ENCODE data around the gene NCKAP1.
"Not testable (repeated sequence)": the region's sequence is repeated elsewhere in the genome, so short reads cannot be mapped to it uniquely, and the experiment has no call there.

NCKAP1 gene

DNA sequence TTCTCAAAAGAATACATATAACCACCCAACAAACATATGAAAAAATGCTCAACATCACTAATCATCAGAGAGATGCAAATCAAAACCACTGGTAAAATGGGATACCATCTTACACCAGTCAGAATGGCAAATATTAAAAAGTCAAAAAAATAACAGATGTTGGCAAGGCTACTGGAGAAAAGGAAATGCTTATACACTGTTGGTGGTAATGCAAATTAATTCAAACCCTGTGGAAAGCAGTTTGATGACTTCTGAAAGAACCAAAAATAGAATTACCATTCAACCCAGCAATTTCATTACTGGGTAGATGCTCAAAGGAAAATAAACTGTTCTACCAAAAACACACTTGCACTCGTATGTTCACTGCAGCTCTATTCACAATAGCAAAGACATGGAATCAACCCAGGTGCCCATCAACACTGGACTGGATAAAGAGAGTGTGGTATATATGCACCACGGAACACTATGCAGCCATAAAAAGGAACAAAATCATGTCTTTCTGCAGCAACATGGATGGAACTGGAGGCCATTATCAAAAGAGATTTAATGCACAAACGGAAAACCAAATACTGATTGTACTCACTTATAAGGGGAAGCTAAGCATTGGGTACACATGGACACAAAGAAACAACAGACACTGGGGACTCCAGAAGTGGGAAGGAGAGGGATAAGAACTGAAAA, 38.8 kb downstream of the NCKAP1 start:
- DNase-seq: no peak

DNA sequence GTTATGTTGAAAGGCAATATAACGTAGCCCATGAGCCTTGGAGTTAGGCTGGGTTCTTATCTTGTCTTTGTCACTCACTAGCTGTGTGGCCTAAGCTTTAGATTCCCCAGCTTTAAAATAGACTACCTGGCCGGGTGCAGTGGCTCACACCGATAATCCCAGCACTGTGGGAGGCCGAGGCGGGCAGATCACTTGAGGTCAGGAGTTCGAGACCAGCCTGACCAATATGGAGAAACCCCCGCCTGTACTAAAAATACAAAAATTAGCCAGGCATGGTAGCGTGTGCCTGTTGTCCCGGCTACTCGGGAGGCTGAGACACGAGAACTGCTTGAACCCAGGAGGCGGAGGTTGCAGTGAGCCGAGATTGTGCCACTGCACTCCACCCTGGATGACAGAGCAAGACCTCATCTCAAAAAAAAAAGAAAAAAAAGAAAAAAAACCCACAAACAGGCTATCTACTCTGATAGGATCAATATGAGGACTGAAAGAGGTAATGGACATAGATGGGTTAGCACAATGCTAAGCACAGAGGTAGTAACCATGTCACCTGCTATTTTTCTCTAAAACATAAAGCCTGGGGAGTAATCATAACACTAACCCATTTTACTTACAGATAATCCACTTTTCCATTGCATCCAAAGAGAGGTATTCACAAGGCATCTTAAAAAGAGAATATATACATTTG, 43.9 kb downstream of the NCKAP1 start:
- DNase-seq: no peak

DNA sequence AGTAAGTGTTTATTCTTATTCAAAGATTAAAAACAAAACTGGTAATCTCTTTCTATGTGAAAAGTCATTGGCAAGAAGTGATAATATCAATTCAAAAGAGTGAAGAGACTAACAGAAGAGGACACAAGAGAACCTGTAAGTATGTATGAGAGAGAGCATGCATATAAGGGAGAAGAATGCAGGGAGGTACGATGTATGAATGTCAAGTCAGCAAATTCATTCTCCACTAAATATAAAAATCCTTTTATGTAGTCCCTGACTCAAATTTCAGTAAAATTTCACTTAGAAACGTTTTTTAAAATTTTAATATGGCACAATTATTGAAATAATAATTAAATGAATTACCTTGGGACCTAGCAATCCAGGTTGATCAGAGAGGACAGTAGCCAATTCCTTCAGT, 55.3 kb downstream of the NCKAP1 start:
- DNase-seq: no peak

DNA sequence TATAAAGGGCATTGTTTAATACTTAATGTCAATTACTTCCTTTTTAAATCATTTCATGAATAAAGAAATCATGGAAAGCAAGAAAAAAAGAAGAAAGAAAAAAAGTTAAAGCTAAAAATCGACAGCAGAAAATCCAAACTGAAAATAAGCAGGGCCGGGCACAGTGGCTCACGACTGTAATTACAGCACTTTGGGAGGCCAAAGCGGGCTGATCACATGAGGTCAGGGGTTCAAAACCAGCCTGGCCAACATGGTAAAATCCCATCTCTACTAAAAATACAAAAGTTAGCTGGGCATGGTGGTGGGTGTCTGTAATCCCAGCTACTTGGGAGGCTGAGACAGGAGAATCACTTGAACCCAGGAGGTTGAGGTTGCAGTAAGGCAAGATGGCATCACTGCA, 56.8 kb downstream of the NCKAP1 start:
- DNase-seq: not testable (repeated sequence)

DNA sequence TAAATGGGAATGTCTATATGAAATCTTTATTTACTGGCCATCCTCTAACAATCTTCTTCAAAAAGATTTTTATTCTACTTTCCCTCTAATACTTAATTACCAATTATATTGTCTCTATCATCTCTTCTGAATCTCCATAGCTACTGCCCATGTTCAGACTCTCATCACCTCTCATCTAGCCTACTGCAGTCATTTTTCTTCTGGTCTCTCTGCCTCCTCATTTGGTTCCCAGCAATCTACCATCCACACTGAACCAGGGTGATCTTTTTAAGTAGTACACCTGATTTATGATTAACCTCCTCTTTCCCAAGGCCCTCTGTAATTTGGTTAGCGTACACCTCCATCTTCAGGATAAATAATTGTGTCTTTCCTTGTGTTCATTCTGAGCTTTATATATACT, 57.6 kb downstream of the NCKAP1 start:
- DNase-seq: no peak

DNA sequence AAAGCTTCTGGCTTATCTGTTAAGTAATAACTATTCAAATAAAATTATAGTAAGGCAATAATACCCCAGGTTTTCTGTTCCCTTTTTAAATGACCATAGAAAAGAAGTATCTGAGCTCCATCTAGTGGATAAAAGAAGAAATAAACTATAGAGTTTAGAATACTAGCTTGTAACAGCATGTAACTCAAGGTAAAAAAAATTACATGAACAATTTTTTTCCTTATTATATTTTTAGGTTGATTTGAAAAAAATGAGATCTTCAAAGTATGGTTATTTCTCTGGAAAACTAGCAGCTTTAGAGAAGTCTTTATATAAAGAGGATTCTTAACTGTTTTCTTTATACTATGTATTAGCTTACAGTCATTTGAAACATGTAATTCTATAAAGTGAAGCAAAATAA, 58.1 kb downstream of the NCKAP1 start:
- peak; percentile 11 for DNase-seq

DNA sequence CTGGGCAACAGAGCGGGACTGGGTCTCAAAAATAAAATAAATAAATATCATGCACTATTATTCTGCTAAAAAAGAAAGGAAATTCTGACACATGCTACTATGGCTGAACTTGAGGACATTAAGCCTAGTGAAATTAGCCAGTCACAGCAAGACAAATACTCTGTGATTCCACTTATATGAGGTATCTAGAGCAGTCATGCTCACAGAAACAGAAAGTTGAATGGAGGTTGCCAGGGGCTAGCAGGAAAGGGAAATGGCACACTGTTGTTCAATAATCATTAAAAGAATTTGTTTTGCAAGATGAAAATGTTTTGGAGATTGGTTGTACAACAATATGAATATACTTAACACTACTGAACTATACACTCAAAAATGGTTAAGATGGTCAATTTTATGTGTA, 60.8 kb downstream of the NCKAP1 start:
- no peak for DNase-seq

DNA sequence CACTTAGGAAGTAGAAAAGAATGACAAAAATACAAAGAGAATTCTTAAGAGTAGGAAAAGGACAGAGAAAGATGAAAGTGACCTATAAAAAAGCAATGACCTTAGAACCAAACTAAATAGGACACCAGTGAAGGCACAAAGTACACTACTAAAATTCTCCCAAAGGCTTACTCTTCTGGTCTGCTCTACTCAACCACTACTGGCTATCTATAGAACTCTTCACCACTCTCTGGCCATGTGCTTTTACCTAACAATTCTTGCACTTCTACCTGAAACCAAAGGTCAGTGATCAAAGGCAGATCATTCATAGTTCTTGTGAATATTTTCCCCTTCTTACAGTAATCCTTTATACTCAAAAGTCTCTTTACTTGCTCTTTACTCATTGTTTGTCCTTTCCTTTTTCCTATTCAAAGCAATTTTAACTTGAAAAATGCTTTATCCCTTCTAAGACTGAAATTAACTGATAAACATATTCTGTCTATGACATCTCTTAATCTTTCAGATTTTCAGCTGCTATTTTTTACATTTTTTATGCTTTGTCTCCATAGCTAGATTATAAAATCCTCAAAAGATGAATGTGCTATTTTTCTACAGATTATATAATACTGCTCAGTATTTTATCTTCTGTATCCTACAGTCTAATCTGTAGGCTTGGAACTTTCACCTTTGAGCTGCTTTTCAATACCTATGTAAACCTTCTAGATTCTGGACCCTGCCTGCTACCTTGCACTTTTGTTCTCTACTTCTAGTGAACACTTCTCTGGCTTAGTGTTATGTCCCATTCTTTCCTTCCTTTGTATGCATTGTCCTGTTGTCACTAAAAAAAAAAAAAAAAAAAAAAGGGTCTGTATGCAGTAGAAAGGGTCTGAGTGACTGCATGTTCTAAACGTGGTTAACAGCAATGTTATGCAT, 64.6 kb downstream of the NCKAP1 start:
- DNase-seq: no peak

DNA sequence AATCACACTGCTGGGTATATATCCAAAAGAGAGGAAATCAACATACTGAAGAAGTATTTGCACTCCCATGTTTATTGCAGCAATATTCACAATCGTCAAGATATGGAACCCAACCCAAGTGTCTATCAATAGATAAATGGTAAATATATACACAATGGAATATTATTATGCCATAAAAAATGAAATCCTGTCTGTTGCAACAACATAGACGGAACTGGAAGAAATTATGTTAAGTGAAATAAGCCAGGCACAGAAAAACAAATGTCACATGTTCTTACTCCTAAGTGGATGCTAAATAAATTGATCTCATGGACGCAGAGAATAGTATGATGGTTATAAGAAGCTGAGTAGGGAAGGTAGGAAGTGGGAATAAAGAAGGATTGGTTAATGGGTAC, 65.7 kb downstream of the NCKAP1 start:
- no peak for DNase-seq

DNA sequence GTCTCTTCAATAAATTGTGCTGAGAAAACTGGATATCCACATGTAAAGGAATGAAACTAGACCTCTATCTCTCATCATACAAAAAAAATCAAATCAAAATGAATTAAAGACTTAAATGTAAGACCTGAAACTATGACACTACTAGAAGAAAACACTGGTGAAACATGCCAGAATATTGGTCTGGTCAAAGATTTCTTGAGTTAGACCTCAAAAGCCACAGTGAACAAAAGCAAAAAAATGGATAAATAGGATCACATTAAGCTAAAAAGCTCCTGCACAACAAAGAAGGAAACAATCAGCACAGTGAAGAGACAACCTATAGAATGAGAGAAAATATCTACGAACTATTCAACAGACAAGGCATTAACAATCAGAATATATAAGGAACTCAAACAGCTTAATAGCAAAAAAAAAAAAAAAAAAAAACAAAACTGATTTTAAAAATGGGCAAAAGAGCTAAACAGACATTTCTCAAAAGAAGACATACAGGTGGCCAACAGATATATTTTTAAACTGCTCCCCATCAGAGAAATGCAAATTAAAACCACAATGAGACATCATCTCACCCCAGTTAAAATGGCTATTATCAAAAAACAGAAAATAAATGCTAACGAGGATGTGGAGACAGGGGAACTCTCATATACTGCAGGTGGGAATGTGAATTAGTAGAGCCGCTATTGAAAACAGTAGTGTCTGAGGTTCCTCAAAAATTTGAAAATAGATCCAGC, 66.3 kb downstream of the NCKAP1 start:
- DNase-seq: no peak

DNA sequence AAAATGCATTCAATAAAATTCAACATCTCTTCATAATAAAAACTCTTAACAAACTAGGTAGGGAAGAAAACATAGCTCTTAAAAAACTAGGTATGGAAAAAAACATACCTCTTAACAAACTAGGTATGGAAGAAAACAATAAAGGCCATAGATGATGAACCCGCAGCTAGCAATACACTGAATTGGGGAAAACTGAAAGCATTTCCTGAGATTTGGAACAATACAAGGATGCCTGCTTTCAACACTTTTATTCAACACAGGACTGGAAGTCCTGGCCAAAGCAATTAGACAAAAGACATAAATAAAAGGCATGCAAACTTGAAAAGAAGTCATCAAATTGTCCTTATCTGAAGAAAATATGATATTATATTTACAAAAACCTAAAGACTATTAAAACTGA, 67.8 kb downstream of the NCKAP1 start:
- no peak for DNase-seq

DNA sequence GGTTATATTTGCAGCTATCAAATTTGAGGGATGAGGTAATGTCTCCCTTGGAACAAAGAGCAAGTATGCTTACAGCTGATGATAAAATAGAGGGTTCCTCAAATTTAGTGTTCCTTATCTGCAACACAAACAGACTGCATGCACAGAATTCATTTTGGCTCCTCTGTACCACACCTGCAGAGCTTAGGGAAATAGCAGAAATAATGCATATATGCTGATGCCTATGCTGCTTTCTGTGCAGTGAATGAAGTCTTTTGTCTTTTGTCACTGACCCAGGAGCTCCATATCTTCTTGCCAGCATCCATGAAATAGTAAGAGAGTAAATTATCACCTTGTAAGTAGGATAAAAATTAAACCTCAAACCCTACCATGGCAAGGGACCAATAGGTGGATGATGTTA, 69.8 kb downstream of the NCKAP1 start:
- no peak for DNase-seq

DNA sequence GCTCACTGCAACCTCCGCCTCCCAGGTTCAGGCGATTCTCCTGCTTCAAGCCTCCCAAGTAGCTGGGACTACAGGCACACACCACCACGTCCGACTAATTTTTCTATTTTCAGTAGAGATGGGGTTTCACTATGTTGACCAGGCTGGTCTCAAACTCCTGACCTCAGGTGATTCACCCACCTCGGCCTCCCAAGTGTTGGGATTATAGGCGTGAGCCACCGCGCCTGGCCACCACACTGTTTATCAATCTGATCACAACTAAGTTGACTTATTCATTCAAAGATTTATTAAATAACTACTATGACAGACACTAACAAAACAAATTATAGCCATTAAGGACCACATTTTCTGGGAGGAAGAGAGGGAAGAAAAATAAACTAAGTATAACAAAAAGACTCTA, 71.9 kb downstream of the NCKAP1 start:
- not testable (repeated sequence) for DNase-seq

DNA sequence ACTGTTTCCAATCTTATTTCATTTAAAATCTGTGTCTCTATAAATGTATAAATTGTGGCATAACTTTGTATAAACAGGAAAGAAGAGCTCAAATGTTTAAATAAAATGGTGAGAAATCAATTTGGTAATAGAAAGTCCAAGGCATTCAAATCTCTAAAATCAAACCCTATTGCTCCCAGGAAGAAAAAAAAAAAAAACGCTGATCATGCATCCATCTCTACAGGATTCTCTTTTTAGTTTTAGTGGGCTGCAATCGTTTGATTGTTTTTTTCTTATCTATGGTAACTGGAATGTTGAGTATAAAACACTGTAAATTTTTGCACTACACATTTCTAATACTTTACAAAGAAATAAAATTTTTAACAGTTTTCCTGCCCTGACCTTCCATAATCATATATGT, 75.6 kb downstream of the NCKAP1 start:
- no peak for DNase-seq

DNA sequence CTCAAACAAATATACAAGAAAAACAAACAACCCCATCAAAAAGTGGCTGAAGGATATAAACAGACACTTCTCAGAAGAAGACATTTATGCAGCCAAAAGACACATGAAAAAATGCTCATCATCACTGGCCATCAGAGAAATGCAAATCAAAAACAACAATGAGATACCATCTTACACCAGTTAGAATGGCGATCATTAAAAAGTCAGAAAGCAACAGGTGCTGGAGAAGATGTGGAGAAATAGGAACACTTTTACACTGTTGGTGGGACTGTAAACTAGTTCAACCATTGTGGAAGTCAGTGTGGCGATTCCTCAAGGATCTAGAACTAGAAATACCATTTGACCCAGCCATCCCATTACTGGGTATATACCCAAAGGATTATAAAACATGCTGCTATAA, 77.4 kb downstream of the NCKAP1 start:
- DNase-seq: not testable (repeated sequence)

DNA sequence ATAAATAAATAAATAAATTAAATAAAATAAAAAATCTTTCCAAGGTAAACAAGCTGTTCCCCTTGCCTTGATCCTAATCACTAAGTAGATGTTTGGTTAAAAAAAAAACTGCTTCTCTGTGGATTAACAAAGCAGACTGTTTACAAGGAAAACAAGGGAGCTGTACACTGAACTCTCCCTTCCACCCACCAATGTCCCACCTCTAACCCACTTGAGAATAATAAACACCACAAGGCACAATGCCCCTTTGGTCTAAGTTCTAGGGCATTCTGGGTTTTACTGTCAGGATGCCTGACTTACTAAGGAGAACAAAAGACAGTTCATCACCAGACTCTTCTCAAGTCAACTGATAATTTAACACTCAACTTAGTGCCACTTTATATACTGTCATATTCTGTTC, 83.5 kb downstream of the NCKAP1 start:
- no peak for DNase-seq

DNA sequence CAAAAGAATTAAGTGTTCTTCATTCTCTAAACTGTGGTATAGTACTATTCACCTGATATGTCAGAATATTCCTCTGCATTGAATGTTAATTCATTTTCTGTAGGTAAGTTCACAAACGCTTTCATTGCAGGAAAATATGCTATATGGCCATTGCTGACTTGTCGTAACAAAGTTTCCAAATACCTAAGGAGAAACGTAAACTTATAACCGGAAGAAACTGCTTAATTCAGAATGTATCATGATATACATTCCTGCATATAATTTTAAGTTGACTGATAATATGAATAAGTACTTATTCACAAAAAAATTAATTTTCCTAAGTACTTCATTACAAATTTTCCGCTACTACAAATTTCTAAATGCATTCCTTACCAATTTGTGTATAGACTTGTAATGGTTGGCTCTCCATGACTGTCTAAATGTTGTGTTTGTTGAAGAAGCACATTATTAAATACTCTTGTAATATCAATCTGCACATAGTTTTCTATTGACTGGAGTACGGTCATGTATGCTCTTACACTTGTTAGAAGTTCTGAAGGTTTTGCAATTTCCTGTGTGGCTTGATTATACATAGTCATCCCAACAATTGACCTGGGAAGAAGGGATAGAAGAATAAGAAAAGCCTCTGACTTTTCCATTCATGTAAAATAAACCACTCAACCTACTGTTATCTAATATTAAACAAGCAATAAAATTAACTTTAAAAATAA, 85.4 kb downstream of the NCKAP1 start:
- no peak for DNase-seq

DNA sequence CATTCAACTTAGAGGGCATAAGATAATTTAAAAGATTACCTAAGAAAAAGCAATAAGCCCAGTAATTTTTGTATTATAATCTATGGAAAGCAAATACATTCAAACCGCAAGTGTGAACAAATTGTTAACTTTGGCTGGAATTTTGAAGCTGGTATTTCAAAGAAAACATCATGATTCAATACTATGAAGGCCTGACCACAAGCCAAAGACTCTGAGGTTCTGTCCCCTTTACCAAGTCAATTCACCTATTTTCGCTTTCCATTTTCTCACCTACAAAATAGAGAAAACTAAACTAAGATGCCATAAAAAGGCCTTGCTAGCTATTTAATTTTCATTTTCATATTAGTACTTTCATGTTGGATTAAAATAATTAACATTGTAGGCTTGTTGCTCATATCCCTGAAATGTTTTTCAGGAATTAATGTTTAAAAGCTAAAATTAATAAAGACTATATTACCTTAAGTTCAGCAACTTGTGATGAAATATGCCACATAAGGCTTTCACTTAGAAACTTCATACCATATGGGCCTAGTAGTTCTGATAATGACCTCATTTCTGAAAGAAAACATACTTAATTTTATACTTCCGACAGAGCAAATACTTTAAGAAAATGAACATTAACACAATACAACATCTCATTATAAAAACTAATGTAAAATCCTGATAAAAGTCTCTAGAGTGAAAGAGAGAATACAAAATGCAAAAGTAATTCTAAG, 86.2 kb downstream of the NCKAP1 start:
- DNase-seq: no peak

DNA sequence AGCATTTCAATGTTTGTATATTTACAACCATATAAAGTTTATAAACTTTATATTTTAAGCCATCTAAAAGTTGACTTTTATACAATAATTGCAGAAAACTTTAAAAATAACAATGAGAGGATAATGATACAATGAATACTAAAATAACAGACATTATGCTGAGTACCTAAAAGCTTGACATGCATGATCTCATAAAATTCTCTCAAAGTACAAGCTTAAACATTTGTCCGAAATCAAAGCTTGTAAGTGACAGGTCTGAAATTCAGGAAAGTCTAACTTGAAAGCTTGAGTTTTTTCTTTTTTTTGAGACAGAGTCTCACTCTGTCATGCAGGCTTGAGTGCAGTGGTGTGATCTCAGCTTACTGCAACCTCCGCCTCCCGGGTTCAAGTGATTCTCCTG, 87.7 kb downstream of the NCKAP1 start:
- DNase-seq: no peak

DNA sequence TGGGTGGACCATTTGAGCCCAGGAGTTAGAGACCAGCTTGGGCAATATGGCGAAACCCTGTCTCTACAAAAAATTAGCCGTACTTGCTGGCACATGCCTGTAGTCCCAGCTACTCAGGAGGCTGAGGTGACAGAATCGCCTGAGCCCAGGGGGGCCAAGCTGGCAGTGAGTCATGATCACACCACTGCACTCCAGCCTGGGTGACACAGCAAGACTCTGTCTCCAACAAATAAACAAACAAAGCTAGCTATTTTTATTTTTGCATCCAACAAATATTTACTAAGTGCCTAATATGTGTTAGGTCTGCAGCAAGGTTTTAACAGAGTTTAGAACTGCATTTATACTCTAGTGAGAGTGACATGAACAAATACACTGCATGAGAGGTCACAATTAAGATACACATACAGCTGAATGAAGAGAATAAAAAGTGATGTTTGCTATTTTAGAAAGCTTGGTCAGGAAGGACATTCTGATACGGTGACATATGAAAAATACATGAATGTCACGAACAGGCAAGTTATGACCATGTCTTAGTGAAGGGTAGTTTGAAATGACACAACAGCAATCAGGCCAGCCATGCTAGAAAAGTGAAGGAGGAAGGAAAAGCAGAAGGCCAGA, 88.6 kb downstream of the NCKAP1 start:
- no peak for DNase-seq

DNA sequence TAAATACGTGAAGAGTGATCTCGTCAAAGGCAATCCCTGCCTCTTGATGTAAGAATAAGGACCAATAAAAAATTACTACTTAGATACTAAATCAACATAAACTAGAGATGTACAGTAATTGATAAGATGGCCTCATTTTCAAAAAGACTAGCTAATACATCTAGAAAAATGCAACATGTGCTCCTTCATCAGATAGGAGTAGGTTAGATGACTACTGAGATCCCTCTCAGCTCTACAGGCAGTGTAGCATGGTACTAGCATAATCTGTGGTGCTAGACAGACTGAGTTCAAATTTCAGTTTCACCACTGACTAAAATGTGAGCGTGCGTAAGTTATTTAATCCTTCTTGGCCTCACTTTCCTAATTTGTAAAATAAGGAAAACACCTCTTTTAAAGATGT, 89.2 kb downstream of the NCKAP1 start:
- DNase-seq: no peak
